Cortex of kidney (tissue), 1 donor: ENCODE measurements around the gene LAMA3.

Experiments
- DNase-seq: peaks from one replicate; lab custom pipeline; 2025; lab: John Stamatoyannopoulos, UW

LAMA3 gene

GRCh38 chr18:23819001-23819400 lies 129.7 kb downstream of the LAMA3 start:
- no peak for DNase-seq

GRCh38 chr18:23822590-23823385 lies 133.5 kb downstream of the LAMA3 start:
- no peak for DNase-seq

- no peak for DNase-seq
These were observed 135.0 kb downstream of the LAMA3 start for GRCh38 chr18:23824240-23824639.

- no peak for DNase-seq
These were observed 135.4 kb downstream of the LAMA3 start for GRCh38 chr18:23824669-23825068.

GRCh38 chr18:23825496-23825895 lies 136.2 kb downstream of the LAMA3 start:
- DNase-seq = no peak

GRCh38 chr18:23825978-23826405 lies 136.7 kb downstream of the LAMA3 start:
- DNase-seq = no peak

- DNase-seq = no peak
These were observed 137.8 kb downstream of the LAMA3 start for GRCh38 chr18:23826850-23827620.

GRCh38 chr18:23827681-23828080 lies 138.4 kb downstream of the LAMA3 start:
- no peak for DNase-seq

GRCh38 chr18:23828426-23828825 lies 139.2 kb downstream of the LAMA3 start:
- no peak for DNase-seq

GRCh38 chr18:23832911-23833310 lies 143.7 kb downstream of the LAMA3 start:
- DNase-seq = no peak

- no peak for DNase-seq
These were observed 144.5 kb downstream of the LAMA3 start for GRCh38 chr18:23833714-23834113.

- no peak for DNase-seq
These were observed 145.8 kb downstream of the LAMA3 start for GRCh38 chr18:23835091-23835490.

GRCh38 chr18:23835506-23835905 lies 146.3 kb downstream of the LAMA3 start:
- DNase-seq = no peak

- no peak for DNase-seq
These were observed 148.3 kb downstream of the LAMA3 start for GRCh38 chr18:23837591-23837990.

- no peak for DNase-seq
These were observed 149.0 kb downstream of the LAMA3 start for GRCh38 chr18:23838233-23838632.

- no peak for DNase-seq
These were observed 149.6 kb downstream of the LAMA3 start for GRCh38 chr18:23838801-23839366.

GRCh38 chr18:23842305-23842704 lies 153.1 kb downstream of the LAMA3 start:
- no peak for DNase-seq

GRCh38 chr18:23844991-23845680 lies 155.9 kb downstream of the LAMA3 start:
- no peak for DNase-seq

GRCh38 chr18:23845988-23846630 lies 156.9 kb downstream of the LAMA3 start:
- DNase-seq = no peak

GRCh38 chr18:23847321-23847986 lies 158.2 kb downstream of the LAMA3 start:
- DNase-seq = no peak

- no peak for DNase-seq
These were observed 159.9 kb downstream of the LAMA3 start for GRCh38 chr18:23849141-23849540.
